Muscle of leg (tissue), 11 donors: ENCODE results near the gene THSD4. TPM values are rescaled to one million over a fixed set of nuclear protein-coding genes. Genes with fewer than 3 reads are reported as not detected.
A peak's percentile ranks its signal among the peaks of the same experiment; 100 is the strongest.

Experiments
- DNase-seq: peaks from one replicate; pipeline ENCODE4 v3.0.0; 2013
- H3K27ac ChIP-seq: one replicate; pipeline ENCODE4 v1.5.1; 2013; ENCODE audit warnings: mild to moderate bottlenecking, low read length, control low read depth
- H3K27me3 ChIP-seq: one replicate; pipeline ENCODE4 v1.6.1; 2013; ENCODE audit warnings: low read length; ENCODE audit not compliant: control insufficient read depth, insufficient read depth
- H3K36me3 ChIP-seq: one replicate; pipeline ENCODE4 v1.6.1; 2013; ENCODE audit warnings: low read length; ENCODE audit not compliant: control insufficient read depth, insufficient read depth
- H3K4me1 ChIP-seq: one replicate; pipeline ENCODE4 v1.6.1; 2013; ENCODE audit warnings: low read length; ENCODE audit not compliant: control insufficient read depth, insufficient read depth
- H3K4me3 ChIP-seq: one replicate; pipeline ENCODE4 v1.5.1; 2013; ENCODE audit warnings: low read length, control low read depth
- H3K9me3 ChIP-seq: replicated peaks from 2 replicates; pipeline ENCODE4 v1.6.1; 2013; ENCODE audit warnings: low read depth, low read length; ENCODE audit not compliant: control insufficient read depth
- WGBS: methylation state at CpG from one replicate; pipeline ENCODE4 v1.1.5; 2013; ENCODE audit warnings: missing lambda C conversion rate; ENCODE audit not compliant: insufficient coverage; 5-methylcytosine and 5-hydroxymethylcytosine counted together
- polyA plus RNA-seq, 8 donors: library from polyadenylated mRNA; unstranded; fragments of 120-200 nt; gene quantifications; one replicate each; pipeline versions ENCODE4 v1.2.1 to v1.2.3, GENCODE V29; 2013; ENCODE audit warnings: inconsistent platforms in 1 of 8, low replicate concordance in 1 of 8; ENCODE audit not compliant: insufficient read length in 8 of 8, insufficient read depth in 1 of 8
- total RNA-seq: library from RNA; stranded (reverse); fragments of 120-200 nt; gene quantifications from one replicate; pipeline ENCODE4 v1.2.4, GENCODE V29; 2013

The THSD4 gene
- total and polyA plus RNA-seq, 9 donors, result 17.6 to 33.8 (median 25.5) TPM

GRCh38 chr15:71760852-71761251 is 645.6 kb downstream of the THSD4 start:
- no CpG with 5 or more reads among the region's 1 CpG for WGBS
- no peak overlapping the region for H3K4me3 ChIP-seq
- H3K27ac ChIP-seq, result no peak overlapping the region
- H3K36me3 ChIP-seq, result peaks cover 9% of the 10 kb centered on the region
- H3K4me1 ChIP-seq, result peaks cover 3% of the 10 kb centered on the region
- no peak for DNase-seq
- no peaks in the 10 kb centered on the region for H3K27me3 ChIP-seq
- H3K9me3 ChIP-seq, result peaks cover 8% of the 10 kb centered on the region

GRCh38 chr15:71761649-71762048 is 646.4 kb downstream of the THSD4 start:
- H3K4me1 ChIP-seq, result peaks cover 3% of the 10 kb centered on the region
- H3K9me3 ChIP-seq, result peaks cover 8% of the 10 kb centered on the region
- peaks cover 9% of the 10 kb centered on the region for H3K36me3 ChIP-seq
- H3K4me3 ChIP-seq, result no peak overlapping the region
- H3K27ac ChIP-seq, result no peak overlapping the region
- WGBS, result 56% methylated on average over 2 of the region's 3 CpGs
- peak; percentile 23 for DNase-seq
- H3K27me3 ChIP-seq, result no peaks in the 10 kb centered on the region

GRCh38 chr15:71768184-71768583 is 652.9 kb downstream of the THSD4 start:
- Histone ChIP-seq H3K9me3 (peaks cover 2% of the 10 kb centered on the region), H3K4me3 (no peak overlapping the region), H3K27me3 (no peaks in the 10 kb centered on the region), H3K36me3 (peaks cover 20% of the 10 kb centered on the region), H3K4me1 (no peaks in the 10 kb centered on the region), H3K27ac (no peak overlapping the region)
- DNase-seq, result no peak
- WGBS, result no CpG with 5 or more reads among the region's 5 CpGs

DNA sequence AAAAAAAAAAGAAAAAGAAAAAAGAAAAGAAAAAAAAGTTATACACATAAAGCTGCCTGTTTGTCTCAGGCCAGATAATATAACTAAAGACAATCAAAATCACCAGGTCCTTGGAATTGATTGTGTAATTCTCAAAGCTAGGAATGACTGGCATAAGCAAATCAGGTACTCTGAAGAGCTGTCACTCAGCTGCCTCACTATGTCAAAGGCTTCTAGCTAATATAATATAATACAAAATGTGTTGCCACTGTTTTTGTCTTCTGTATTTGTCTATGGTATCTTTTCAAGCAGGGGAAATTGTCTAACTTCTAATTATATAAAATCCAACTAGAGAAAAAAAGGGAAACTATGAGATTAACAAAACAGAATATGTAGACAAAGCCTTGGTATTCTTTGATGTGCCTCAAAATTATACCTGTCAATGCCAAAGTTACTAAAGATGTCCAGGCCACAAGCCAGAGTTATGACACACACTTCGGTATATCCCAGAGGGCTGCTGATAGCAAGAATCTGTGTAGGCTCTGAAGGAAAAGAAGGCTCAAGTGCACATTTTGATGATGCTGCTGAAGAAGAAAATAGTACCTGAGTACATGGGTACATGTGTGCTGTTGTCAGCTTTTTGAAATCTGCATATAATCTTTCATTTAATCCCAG is 658.1 kb downstream of the THSD4 start:
- H3K4me1 ChIP-seq, result no peaks in the 10 kb centered on the region
- H3K27ac ChIP-seq, result no peak overlapping the region
- no peak overlapping the region for H3K4me3 ChIP-seq
- peaks cover 2% of the 10 kb centered on the region for H3K9me3 ChIP-seq
- DNase-seq, result no peak
- peaks cover 16% of the 10 kb centered on the region for H3K36me3 ChIP-seq
- WGBS, result no CpG with 5 or more reads among the region's 1 CpG
- H3K27me3 ChIP-seq, result no peaks in the 10 kb centered on the region

DNA sequence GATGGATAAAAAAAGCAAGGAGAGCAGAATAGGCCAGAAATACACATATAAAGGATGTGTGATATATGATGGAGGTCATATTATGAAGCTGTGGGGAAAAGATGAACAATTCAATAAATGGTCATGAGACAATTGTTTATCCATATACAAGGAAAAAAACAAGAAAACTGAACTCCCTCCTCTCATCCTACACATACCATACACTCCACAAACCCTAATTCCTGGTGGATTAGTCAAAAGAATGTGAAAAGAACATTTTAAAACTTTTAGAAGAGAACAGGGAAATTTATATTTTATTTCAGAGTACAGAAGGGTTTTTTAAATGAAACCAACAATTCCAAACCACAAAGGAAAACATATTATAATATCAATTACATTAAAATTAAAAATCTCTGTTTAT is 660.6 kb downstream of the THSD4 start:
- Histone ChIP-seq H3K36me3 (peaks cover 16% of the 10 kb centered on the region), H3K4me1 (peaks cover 2% of the 10 kb centered on the region), H3K27me3 (no peaks in the 10 kb centered on the region), H3K27ac (no peak overlapping the region), H3K4me3 (no peak overlapping the region), H3K9me3 (peaks cover 2% of the 10 kb centered on the region)
- no peak for DNase-seq

GRCh38 chr15:71776304-71776703 is 661.0 kb downstream of the THSD4 start:
- Histone ChIP-seq H3K4me1 (peaks cover 2% of the 10 kb centered on the region), H3K9me3 (peaks cover 2% of the 10 kb centered on the region), H3K4me3 (no peak overlapping the region), H3K27ac (no peak overlapping the region), H3K27me3 (no peaks in the 10 kb centered on the region), H3K36me3 (peaks cover 12% of the 10 kb centered on the region)
- WGBS, result no CpG with 5 or more reads among the region's 3 CpGs
- peak; percentile 28 for DNase-seq

DNA sequence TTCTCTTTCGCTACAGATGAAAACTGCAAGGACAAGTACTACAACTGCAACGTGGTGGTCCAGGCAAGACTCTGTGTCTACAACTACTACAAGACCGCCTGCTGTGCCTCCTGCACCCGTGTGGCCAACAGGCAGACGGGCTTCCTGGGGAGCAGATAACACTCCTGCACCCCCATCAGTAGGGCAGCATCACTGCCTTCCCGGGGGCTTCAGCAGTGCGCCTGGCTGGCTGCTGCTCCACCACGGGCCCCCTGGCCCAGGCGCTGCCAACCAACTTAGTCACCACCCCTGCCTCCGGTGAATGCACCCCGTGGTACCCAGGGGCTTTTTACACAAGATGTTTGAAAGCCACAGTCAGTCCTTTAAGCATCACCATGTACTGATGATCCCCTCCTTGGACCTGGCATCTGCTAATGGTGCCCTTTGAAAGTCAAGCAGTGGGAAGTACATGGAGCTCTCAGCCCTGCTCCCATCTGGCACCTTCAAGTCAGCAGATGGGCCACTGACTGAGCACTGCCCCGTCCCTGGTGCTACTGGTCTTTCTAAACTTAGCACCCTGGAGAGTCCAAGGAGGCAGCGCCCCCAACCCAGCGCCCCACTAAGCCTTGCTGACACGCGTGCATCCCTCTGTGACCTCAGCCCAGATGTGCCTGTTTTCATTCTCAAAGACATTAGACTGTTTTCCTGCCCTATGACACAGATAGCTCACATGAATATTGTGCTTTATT is 662.1 kb downstream of the THSD4 start:
- DNase-seq, result no peak
- Histone ChIP-seq H3K27ac (no peak overlapping the region), H3K9me3 (no peaks in the 10 kb centered on the region), H3K4me3 (no peak overlapping the region), H3K36me3 (peaks cover 5% of the 10 kb centered on the region), H3K27me3 (no peaks in the 10 kb centered on the region), H3K4me1 (peaks cover 2% of the 10 kb centered on the region)
- 81% methylated on average over 14 of the region's 16 CpGs for WGBS

DNA sequence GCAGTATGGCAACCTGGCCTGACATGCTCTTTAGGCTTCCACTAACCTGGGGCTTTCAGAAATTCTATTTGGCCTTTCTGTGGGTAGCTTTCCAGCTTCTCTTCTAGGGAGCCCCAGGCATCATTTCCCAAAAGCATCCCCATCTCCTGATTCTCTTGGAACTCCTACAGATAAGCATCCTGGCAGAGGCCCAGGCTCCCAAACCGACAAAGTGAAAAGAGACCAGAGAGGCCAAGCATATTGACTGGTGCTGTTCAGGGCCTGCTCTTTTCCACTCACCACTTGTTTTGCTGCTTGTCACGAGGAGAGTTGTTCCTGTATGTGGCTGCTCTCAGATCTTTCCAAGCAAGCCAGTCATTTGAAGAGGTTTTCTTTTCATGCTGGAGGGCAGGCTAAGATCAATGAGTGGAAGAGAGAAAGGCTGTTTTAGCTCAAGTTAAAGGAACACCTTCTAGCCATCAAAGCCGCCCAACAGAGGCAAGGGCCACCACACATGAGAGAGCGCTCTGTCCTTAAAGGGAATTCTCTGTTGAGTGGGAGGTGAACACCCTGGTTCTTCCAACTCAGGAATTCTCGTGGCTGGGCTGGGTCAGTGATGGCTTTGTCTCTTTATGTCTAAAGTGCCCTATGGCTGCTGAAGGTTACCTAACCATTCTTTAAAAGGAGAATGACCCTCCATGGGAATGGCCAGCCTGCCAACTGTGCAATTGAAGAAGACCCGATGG is 664.0 kb downstream of the THSD4 start:
- H3K27me3 ChIP-seq, result no peaks in the 10 kb centered on the region
- H3K36me3 ChIP-seq, result peaks cover 5% of the 10 kb centered on the region
- 20% methylated on average over 1 of the region's 6 CpGs for WGBS
- H3K4me3 ChIP-seq, result no peak overlapping the region
- DNase-seq, result no peak
- H3K4me1 ChIP-seq, result peaks cover 5% of the 10 kb centered on the region
- no peaks in the 10 kb centered on the region for H3K9me3 ChIP-seq
- H3K27ac ChIP-seq, result no peak overlapping the region

GRCh38 chr15:71780115-71780976 is 665.1 kb downstream of the THSD4 start:
- H3K27me3 ChIP-seq, result no peaks in the 10 kb centered on the region
- 0% methylated on average over 2 of the region's 13 CpGs for WGBS
- no peak overlapping the region for H3K27ac ChIP-seq
- peak; percentile 61 for DNase-seq
- peaks cover 5% of the 10 kb centered on the region for H3K4me1 ChIP-seq
- no peaks in the 10 kb centered on the region for H3K9me3 ChIP-seq
- no peak overlapping the region for H3K4me3 ChIP-seq
- peaks cover 5% of the 10 kb centered on the region for H3K36me3 ChIP-seq
